Bronchial epithelial cell (primary cell): Measurements from ENCODE around the gene PNPLA7. TPM values are rescaled to one million over a fixed set of nuclear protein-coding genes. Genes with fewer than 3 reads are reported as not detected.

Source experiments
- DNase-seq: peaks from one replicate; pipeline ENCODE4 v3.0.0-alpha.2; 2010; ENCODE audit warnings: low read depth
- FAIRE-seq: peaks from 2 replicates; lab custom pipeline; 2011; peaks lifted over from hg19 to GRCh38; lab: Jason Lieb, UNC
- H3K27me3 ChIP-seq: 2 replicates; pipeline ENCODE4 v1.5.1; 2011; ENCODE audit warnings: low read length; ENCODE audit not compliant: control insufficient read depth, insufficient read depth
- H3K36me3 ChIP-seq: 2 replicates; pipeline ENCODE4 v1.5.1; 2011; ENCODE audit warnings: low read length; ENCODE audit not compliant: control insufficient read depth, insufficient read depth
- H3K4me3 ChIP-seq: 2 replicates; pipeline ENCODE4 v1.5.1; 2011; ENCODE audit warnings: mild to moderate bottlenecking, low read depth, low read length, control low read depth
- total RNA-seq: library from RNA; depleted of rRNA; stranded (reverse); fragments of >200 nt; gene quantifications from 2 replicates; pipeline ENCODE4 v1.2.1, GENCODE V29; 2014
- TF ChIP-seq, protein P1 (sequence below): IDR thresholded peaks from 2 replicates; pipeline ENCODE4 v1.5.1; 2011; ENCODE audit warnings: mild to moderate bottlenecking, moderate library complexity, low read length, control low read depth, inconsistent platforms; ENCODE audit not compliant: insufficient read depth, severe bottlenecking

PNPLA7 gene
- total RNA-seq, 1 donor from 2014 or later = 0.26 TPM

DNA sequence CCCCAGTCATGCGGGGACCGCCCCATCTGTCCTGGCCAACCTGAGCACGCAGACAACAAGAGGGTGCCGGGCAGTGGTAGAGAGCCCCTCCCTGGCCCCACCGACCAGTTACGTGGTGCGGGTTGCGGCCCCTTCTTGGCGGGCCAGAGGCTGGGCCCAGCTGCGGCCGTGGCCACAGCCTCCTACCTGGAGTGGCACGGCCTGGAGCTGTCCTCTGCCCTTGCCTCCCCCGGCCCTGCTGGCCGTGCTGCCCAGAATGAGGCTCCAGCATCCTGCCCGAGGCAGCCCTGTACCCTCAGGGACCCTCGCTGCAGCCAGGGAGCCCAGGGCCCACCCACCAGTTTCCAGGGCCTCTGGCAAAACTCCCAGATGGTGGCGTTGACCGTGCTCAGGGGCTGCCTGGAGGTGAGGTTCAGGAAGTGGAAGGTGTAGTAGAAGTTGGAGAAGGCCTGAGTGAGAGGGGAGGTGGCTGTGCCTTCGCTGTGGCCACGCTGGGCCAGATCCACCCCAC is 114.8 kb downstream of the PNPLA7 start:
- H3K4me3 ChIP-seq = no peak overlapping the region
- H3K36me3 ChIP-seq = no peaks in the 10 kb centered on the region
- no peaks in the 10 kb centered on the region for H3K27me3 ChIP-seq
- no peak for FAIRE-seq
- no peak for DNase-seq
- TF ChIP-seq, protein P1, sequence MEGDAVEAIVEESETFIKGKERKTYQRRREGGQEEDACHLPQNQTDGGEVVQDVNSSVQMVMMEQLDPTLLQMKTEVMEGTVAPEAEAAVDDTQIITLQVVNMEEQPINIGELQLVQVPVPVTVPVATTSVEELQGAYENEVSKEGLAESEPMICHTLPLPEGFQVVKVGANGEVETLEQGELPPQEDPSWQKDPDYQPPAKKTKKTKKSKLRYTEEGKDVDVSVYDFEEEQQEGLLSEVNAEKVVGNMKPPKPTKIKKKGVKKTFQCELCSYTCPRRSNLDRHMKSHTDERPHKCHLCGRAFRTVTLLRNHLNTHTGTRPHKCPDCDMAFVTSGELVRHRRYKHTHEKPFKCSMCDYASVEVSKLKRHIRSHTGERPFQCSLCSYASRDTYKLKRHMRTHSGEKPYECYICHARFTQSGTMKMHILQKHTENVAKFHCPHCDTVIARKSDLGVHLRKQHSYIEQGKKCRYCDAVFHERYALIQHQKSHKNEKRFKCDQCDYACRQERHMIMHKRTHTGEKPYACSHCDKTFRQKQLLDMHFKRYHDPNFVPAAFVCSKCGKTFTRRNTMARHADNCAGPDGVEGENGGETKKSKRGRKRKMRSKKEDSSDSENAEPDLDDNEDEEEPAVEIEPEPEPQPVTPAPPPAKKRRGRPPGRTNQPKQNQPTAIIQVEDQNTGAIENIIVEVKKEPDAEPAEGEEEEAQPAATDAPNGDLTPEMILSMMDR = no peak

DNA sequence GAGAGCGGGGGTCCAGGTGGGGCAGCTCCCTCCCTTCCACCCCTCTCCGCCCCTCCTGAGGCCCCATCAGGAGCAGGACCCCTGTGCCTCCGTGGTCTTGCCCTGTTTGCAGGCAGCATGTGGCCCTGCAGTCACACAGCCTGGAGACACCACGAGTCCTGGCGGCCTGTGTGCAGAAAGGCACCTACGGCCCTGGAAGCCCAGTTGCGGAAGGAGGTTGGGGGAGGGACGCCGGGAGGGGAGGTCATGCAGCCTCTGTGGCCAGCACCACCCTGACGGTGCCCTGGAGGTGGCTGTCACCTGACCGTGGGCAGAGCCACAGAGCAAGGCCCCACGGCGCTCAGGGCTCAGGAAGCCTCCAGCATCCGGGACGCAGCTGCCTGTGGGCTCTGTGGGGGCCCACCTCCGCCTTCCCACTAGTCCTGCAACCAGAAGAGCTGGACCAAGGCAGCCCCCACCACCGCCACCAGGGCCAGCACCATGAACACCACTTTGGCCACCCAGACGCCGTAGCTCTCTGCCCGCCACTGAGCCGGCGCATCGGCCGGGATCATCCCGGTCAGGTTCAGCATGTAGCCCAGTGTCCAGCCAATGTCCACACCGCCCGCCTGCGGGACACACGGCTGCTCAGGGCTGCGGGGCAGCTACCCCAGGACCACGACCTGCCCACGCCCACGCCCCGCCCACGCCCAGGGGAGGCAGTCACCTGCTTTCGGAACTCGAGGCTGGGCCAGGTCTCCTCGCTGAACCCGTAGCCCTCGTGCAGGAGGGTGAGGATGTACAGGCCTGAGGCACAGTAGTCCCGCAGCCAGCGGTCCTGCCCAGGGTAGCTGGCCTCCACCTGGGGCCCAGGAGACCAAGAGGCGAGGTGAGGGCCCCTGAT is 115.5 kb downstream of the PNPLA7 start:
- FAIRE-seq = no peak
- Histone ChIP-seq H3K4me3 (no peak overlapping the region), H3K27me3 (no peaks in the 10 kb centered on the region), H3K36me3 (no peaks in the 10 kb centered on the region)
- TF ChIP-seq, protein P1 = no peak
- no peak for DNase-seq

DNA sequence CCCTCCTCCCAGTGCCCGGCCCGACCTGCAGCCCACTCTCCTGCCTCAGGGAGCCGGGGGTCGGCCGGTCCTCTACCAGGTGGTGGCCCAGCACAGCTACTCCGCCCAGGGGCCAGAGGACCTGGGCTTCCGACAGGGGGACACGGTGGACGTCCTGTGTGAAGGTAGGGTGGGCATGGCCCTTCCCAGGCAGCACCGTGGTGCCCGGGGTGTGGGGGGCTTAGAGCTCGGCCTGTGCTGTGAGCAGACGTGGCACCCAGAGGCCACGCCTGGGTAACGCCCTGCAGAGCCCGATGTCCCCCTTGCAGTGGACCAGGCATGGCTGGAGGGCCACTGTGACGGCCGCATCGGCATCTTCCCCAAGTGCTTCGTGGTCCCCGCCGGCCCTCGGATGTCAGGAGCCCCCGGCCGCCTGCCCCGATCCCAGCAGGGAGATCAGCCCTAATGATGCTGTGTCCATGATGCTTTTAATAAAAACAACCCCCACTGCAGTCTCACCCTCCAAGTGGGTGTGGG is 116.2 kb downstream of the PNPLA7 start:
- DNase-seq (no peak), FAIRE-seq (no peak)
- Histone ChIP-seq H3K27me3 (no peaks in the 10 kb centered on the region), H3K4me3 (no peak overlapping the region), H3K36me3 (no peaks in the 10 kb centered on the region)
- TF ChIP-seq, protein P1 = no peak

DNA sequence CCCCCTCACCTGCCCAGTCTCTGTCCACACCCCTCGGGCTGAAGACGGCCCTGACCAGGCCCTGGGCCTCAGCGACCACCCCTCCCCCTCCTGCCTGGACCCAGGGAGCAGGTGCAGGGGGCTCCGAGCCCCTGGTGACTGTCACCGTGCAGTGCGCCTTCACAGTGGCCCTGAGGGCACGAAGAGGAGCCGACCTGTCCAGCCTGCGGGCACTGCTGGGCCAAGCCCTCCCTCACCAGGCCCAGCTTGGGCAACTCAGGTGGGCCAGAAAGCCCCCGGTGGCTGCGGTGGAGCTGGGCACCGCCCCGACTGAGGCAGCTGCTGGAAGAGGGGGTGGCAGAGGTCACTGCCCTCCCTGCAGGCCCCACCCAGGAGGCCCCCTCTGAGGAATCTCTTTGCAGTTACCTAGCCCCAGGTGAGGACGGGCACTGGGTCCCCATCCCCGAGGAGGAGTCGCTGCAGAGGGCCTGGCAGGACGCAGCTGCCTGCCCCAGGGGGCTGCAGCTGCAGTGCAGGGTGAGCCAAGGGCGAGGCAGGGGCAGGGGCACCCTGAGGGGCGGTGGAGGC is 116.8 kb downstream of the PNPLA7 start:
- Histone ChIP-seq H3K27me3 (no peaks in the 10 kb centered on the region), H3K4me3 (no peak overlapping the region), H3K36me3 (no peaks in the 10 kb centered on the region)
- DNase-seq = no peak
- TF ChIP-seq, protein P1 = no peak
- FAIRE-seq = no peak

DNA sequence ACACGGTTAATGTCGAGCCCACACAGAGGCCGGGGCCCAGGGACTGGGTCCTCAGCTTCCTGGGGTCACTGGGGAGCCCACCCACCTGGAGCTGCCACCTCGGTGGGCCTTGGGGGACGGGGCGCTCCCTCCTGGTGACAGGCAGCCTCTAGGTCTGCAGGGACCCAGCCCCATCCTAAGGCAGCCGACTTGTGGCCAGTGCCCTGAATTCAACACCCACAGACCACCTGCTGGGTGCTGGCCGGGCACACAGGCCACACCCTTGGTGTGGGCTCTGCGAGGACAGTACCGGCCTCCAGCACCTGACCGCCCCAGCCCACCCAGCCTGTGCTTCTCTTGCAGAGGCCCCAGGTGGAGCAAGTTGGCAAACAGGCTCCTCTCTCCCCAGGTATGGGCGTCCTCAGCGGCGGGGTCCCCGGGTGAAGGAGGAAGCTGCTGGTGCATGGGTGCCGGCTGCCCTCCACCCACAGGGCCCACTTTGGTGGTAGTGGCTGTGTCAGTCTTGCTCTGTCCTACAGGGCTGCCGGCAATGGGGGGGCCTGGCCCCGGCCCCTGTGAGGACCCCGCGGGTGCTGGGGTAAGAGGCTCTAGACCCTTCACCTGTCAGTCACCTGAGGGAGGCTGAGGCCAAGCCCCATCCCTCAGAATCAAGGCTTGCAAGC is 117.4 kb downstream of the PNPLA7 start:
- H3K36me3 ChIP-seq = no peaks in the 10 kb centered on the region
- H3K4me3 ChIP-seq = no peak overlapping the region
- TF ChIP-seq, protein P1 = no peak
- DNase-seq (no peak), FAIRE-seq (no peak)
- no peaks in the 10 kb centered on the region for H3K27me3 ChIP-seq
